ENCODE measurements around the gene IRAG1.

Gene IRAG1

GRCh38 chr11:10716543-10717259 is 23.1 kb upstream of the IRAG1 start:
- no peak for DNase-seq (ENCODE audit: low spot score in 2 of 2)
- H3K36me3 Mint-ChIP-seq: no peaks in the 10 kb centered on the region
- no peaks in the 10 kb centered on the region for H3K9me3 Mint-ChIP-seq
- no peak overlapping the region for H3K4me3 Mint-ChIP-seq
- no peaks in the 10 kb centered on the region for H3K4me1 Mint-ChIP-seq
- no peak overlapping the region for H3K27ac Mint-ChIP-seq
- no peak for ATAC-seq

- ATAC-seq (no peak), DNase-seq (ENCODE audit: low spot score in 2 of 2) (no peak)
- Mint-ChIP-seq H3K36me3 (no peaks in the 10 kb centered on the region), H3K4me1 (no peaks in the 10 kb centered on the region), H3K27ac (no peak overlapping the region), H3K4me3 (no peak overlapping the region), H3K9me3 (no peaks in the 10 kb centered on the region)
These were observed 22.6 kb upstream of the IRAG1 start for GRCh38 chr11:10716122-10716521.

GRCh38 chr11:10715571-10715970 is 22.0 kb upstream of the IRAG1 start:
- DNase-seq (ENCODE audit: low spot score in 2 of 2) (no peak), ATAC-seq (no peak)
- H3K4me3 Mint-ChIP-seq: no peak overlapping the region
- no peak overlapping the region for H3K27ac Mint-ChIP-seq
- H3K36me3 Mint-ChIP-seq: no peaks in the 10 kb centered on the region
- H3K9me3 Mint-ChIP-seq: no peaks in the 10 kb centered on the region
- H3K4me1 Mint-ChIP-seq: no peaks in the 10 kb centered on the region

GRCh38 chr11:10709299-10710086 is 15.9 kb upstream of the IRAG1 start:
- H3K4me3 Mint-ChIP-seq: no peak overlapping the region
- no peaks in the 10 kb centered on the region for H3K4me1 Mint-ChIP-seq
- DNase-seq (ENCODE audit: low spot score in 2 of 2) (no peak), ATAC-seq (no peak)
- H3K36me3 Mint-ChIP-seq: no peaks in the 10 kb centered on the region
- H3K9me3 Mint-ChIP-seq: no peaks in the 10 kb centered on the region
- no peak overlapping the region for H3K27ac Mint-ChIP-seq

- no peak overlapping the region for H3K4me3 Mint-ChIP-seq
- H3K9me3 Mint-ChIP-seq: no peaks in the 10 kb centered on the region
- no peaks in the 10 kb centered on the region for H3K36me3 Mint-ChIP-seq
- ATAC-seq: no peak
- no peak for DNase-seq (ENCODE audit: low spot score in 2 of 2)
- H3K27ac Mint-ChIP-seq: no peak overlapping the region
- no peaks in the 10 kb centered on the region for H3K4me1 Mint-ChIP-seq
These were observed 14.6 kb upstream of the IRAG1 start for GRCh38 chr11:10708131-10708530.

GRCh38 chr11:10701982-10702381 is 8.4 kb upstream of the IRAG1 start:
- H3K27ac Mint-ChIP-seq: no peak overlapping the region
- no peak for DNase-seq (ENCODE audit: low spot score in 2 of 2)

GRCh38 chr11:10699072-10699471 is 5.5 kb upstream of the IRAG1 start:
- ATAC-seq (no peak), DNase-seq (ENCODE audit: low spot score in 2 of 2) (no peak)
- Mint-ChIP-seq H3K4me3 (no peak overlapping the region), H3K36me3 (no peaks in the 10 kb centered on the region), H3K4me1 (no peaks in the 10 kb centered on the region), H3K9me3 (no peaks in the 10 kb centered on the region), H3K27ac (no peak overlapping the region)

More at GRCh38 chr11:10701982-10702381, 8.4 kb upstream of the IRAG1 start:
- Mint-ChIP-seq H3K36me3 (no peaks in the 10 kb centered on the region), H3K9me3 (no peaks in the 10 kb centered on the region), H3K4me3 (no peak overlapping the region), H3K4me1 (no peaks in the 10 kb centered on the region)
- ATAC-seq: no peak

- ATAC-seq (no peak), DNase-seq (ENCODE audit: low spot score in 2 of 2) (no peak)
- H3K9me3 Mint-ChIP-seq: no peaks in the 10 kb centered on the region
- no peaks in the 10 kb centered on the region for H3K36me3 Mint-ChIP-seq
- H3K4me1 Mint-ChIP-seq: no peaks in the 10 kb centered on the region
- H3K4me3 Mint-ChIP-seq: no peak overlapping the region
- no peak overlapping the region for H3K27ac Mint-ChIP-seq
These were observed 3.7 kb upstream of the IRAG1 start for GRCh38 chr11:10697323-10697620.

GRCh38 chr11:10696468-10697322 is 3.1 kb upstream of the IRAG1 start:
- H3K9me3 Mint-ChIP-seq: no peaks in the 10 kb centered on the region
- no peak for DNase-seq (ENCODE audit: low spot score in 2 of 2)
- H3K4me3 Mint-ChIP-seq: no peak overlapping the region
- no peak for ATAC-seq
- H3K36me3 Mint-ChIP-seq: no peaks in the 10 kb centered on the region
- H3K4me1 Mint-ChIP-seq: no peaks in the 10 kb centered on the region
- no peak overlapping the region for H3K27ac Mint-ChIP-seq

GRCh38 chr11:10695833-10696232 is 2.3 kb upstream of the IRAG1 start:
- Mint-ChIP-seq H3K36me3 (no peaks in the 10 kb centered on the region), H3K9me3 (no peaks in the 10 kb centered on the region), H3K4me3 (no peak overlapping the region), H3K27ac (no peak overlapping the region), H3K4me1 (no peaks in the 10 kb centered on the region)
- DNase-seq (ENCODE audit: low spot score in 2 of 2): no peak
- ATAC-seq: no peak

- DNase-seq (ENCODE audit: low spot score in 2 of 2) (no peak), ATAC-seq (no peak)
- H3K36me3 Mint-ChIP-seq: no peaks in the 10 kb centered on the region
- no peak overlapping the region for H3K4me3 Mint-ChIP-seq
- no peak overlapping the region for H3K27ac Mint-ChIP-seq
- H3K4me1 Mint-ChIP-seq: no peaks in the 10 kb centered on the region
- H3K9me3 Mint-ChIP-seq: no peaks in the 10 kb centered on the region
These were observed 1.1 kb upstream of the IRAG1 start for GRCh38 chr11:10694486-10695239.

GRCh38 chr11:10692531-10693115 is 932 bp downstream of the IRAG1 start:
- Mint-ChIP-seq H3K36me3 (no peaks in the 10 kb centered on the region), H3K27ac (no peak overlapping the region), H3K4me3 (no peak overlapping the region), H3K4me1 (no peaks in the 10 kb centered on the region), H3K9me3 (no peaks in the 10 kb centered on the region)
- no peak for DNase-seq (ENCODE audit: low spot score in 2 of 2)
- peak; percentile 17 for ATAC-seq

- ATAC-seq: peak; percentile 38
- Mint-ChIP-seq H3K4me1 (no peaks in the 10 kb centered on the region), H3K9me3 (no peaks in the 10 kb centered on the region), H3K27ac (no peak overlapping the region), H3K36me3 (no peaks in the 10 kb centered on the region), H3K4me3 (no peak overlapping the region)
- no peak for DNase-seq (ENCODE audit: low spot score in 2 of 2)
These were observed 5.2 kb downstream of the IRAG1 start for GRCh38 chr11:10688401-10688800.

GRCh38 chr11:10686311-10686710 is 7.2 kb downstream of the IRAG1 start:
- DNase-seq (ENCODE audit: low spot score in 2 of 2): no peak
- Mint-ChIP-seq H3K4me3 (no peak overlapping the region), H3K36me3 (no peaks in the 10 kb centered on the region), H3K4me1 (no peaks in the 10 kb centered on the region), H3K27ac (no peak overlapping the region), H3K9me3 (no peaks in the 10 kb centered on the region)
- ATAC-seq: no peak

- DNase-seq (ENCODE audit: low spot score in 2 of 2) (no peak), ATAC-seq (no peak)
- Mint-ChIP-seq H3K36me3 (no peaks in the 10 kb centered on the region), H3K9me3 (no peaks in the 10 kb centered on the region), H3K27ac (no peak overlapping the region), H3K4me1 (no peaks in the 10 kb centered on the region), H3K4me3 (no peak overlapping the region)
These were observed 10.1 kb downstream of the IRAG1 start for GRCh38 chr11:10683429-10683828.

Data from stimulated activated effector memory CD8-positive, alpha-beta T cell treated with anti-CD3 and anti-CD28 coated beads, Interleukin-12 subunit alpha, Interleukin-12 subunit beta, amount 100 ng/mL, for 72 hours (primary cell).